IMR-90 (cell line): ENCODE data around the gene DSCAML1. TPM values are rescaled to one million over a fixed set of nuclear protein-coding genes. Genes with fewer than 3 reads are reported as not detected.

Experiments used
- ATAC-seq: fragments of 200-7000 bp; cut with Tn5 transposase; 2 replicates; pipeline ENCODE4 v1.9.1; 2020; ENCODE audit warnings: low read depth, mild to moderate bottlenecking, moderate library complexity
- BruUV-seq: library from RNA; stranded (reverse); fragments of 400-500 nt; replicated peaks from 2 replicates; lab custom pipeline; 2021; lab: Mats Ljungman, UMichigan
- CTCF ChIA-PET: fragments of 300-600 bp; formaldehyde crosslinking; extraction: SDS; loops from one replicate; lab custom pipeline; 2021; ENCODE audit warnings: antibody characterized with exemption; lab: Yijun Ruan, JAX
- POLR2A ChIA-PET: fragments of 300-600 bp; sonication (Branson Sonifier 250); formaldehyde crosslinking; loops from one replicate; lab custom pipeline; 2022; ENCODE audit warnings: antibody characterized with exemption; ENCODE audit not compliant: unreplicated experiment; lab: Charles Lee
- DNase-seq: peaks from one replicate; pipeline ENCODE4 v3.0.0; 2013
- H2AFZ ChIP-seq: replicated peaks from 2 replicates; pipeline ENCODE3; 2013; ENCODE audit warnings: low read length, mild to moderate bottlenecking; ENCODE audit not compliant: poor library complexity
- H2AK5ac ChIP-seq: 2 replicates; pipeline ENCODE4 v1.6.1; 2013; ENCODE audit warnings: low read depth, low read length, inconsistent platforms
- H2AK9ac ChIP-seq: replicated peaks from 2 replicates; pipeline ENCODE3; 2013; ENCODE audit warnings: mild to moderate bottlenecking, low read depth, low read length, moderate library complexity; ENCODE audit not compliant: poor library complexity
- H2BK120ac ChIP-seq: 2 replicates; pipeline ENCODE4 v1.6.1; 2013; ENCODE audit warnings: low read depth, low read length, inconsistent platforms
- H2BK15ac ChIP-seq: 3 replicates; pipeline ENCODE4 v1.6.1; 2013; ENCODE audit warnings: low read depth, low read length, inconsistent platforms
- H2BK20ac ChIP-seq: 2 replicates; pipeline ENCODE4 v1.6.1; 2013; ENCODE audit warnings: low read depth, mild to moderate bottlenecking, inconsistent platforms, low read length, moderate library complexity
- H2BK5ac ChIP-seq: 2 replicates; pipeline ENCODE4 v1.6.1; 2013; ENCODE audit warnings: mild to moderate bottlenecking, low read depth, low read length, inconsistent platforms; ENCODE audit not compliant: poor library complexity, severe bottlenecking
- H3K14ac ChIP-seq: replicated peaks from 2 replicates; pipeline ENCODE4 v1.6.1; 2013; ENCODE audit warnings: low read depth, low read length, inconsistent platforms
- H3K18ac ChIP-seq: 2 replicates; pipeline ENCODE4 v1.6.1; 2013; ENCODE audit warnings: low read depth, low read length, control low read depth
- H3K23ac ChIP-seq: 2 replicates; pipeline ENCODE4 v1.6.1; 2013; ENCODE audit warnings: low read depth, low read length, inconsistent platforms
- H3K27ac ChIP-seq: 2 replicates; pipeline ENCODE4 v1.5.1; 2013; ENCODE audit warnings: mild to moderate bottlenecking, control low read depth, low read length; ENCODE audit not compliant: insufficient read depth
- H3K27me3 ChIP-seq: 2 replicates; pipeline ENCODE4 v1.6.1; 2013; ENCODE audit warnings: low read length; ENCODE audit not compliant: control insufficient read depth, insufficient read depth
- H3K36me3 ChIP-seq: 2 replicates; pipeline ENCODE4 v1.6.1; 2013; ENCODE audit warnings: low read length, mixed read lengths; ENCODE audit not compliant: control insufficient read depth, insufficient read depth
- H3K4ac ChIP-seq: 2 replicates; pipeline ENCODE4 v1.6.1; 2013; ENCODE audit warnings: low read depth, low read length, inconsistent platforms
- H3K4me1 ChIP-seq: 2 replicates; pipeline ENCODE4 v1.6.1; 2013; ENCODE audit warnings: low read length, mixed read lengths; ENCODE audit not compliant: control insufficient read depth, insufficient read depth
- H3K4me2 ChIP-seq: 2 replicates; pipeline ENCODE4 v1.6.1; 2013; ENCODE audit warnings: low read depth, mild to moderate bottlenecking, control low read depth, low read length, moderate library complexity
- H3K4me3 ChIP-seq: 2 replicates; pipeline ENCODE4 v1.5.1; 2013; ENCODE audit warnings: low read depth, mild to moderate bottlenecking, control low read depth, low read length, moderate library complexity; ENCODE audit not compliant: insufficient read depth
- H3K56ac ChIP-seq: 2 replicates; pipeline ENCODE4 v1.6.1; 2013; ENCODE audit warnings: low read length, inconsistent platforms; ENCODE audit not compliant: insufficient read depth; ENCODE audit errors: extremely low read depth
- H3K79me1 ChIP-seq, 2 experiments: 2 replicates each; pipeline ENCODE4 v1.6.1; 2013; ENCODE audit warnings: low read length in 2 of 2, inconsistent platforms in 1 of 2, low read depth in 1 of 2
- H3K9ac ChIP-seq: 2 replicates; pipeline ENCODE4 v1.6.1; 2013; ENCODE audit warnings: low read depth, low read length, control low read depth
- H3K9me1 ChIP-seq: 2 replicates; pipeline ENCODE4 v1.6.1; 2013; ENCODE audit warnings: low read length, inconsistent platforms; ENCODE audit not compliant: insufficient read depth
- H3K9me3 ChIP-seq: 2 replicates; pipeline ENCODE4 v1.6.1; 2013; ENCODE audit warnings: low read length; ENCODE audit not compliant: control insufficient read depth, insufficient read depth
- H4K20me1 ChIP-seq: 2 replicates; pipeline ENCODE4 v1.6.1; 2013; ENCODE audit warnings: low read length, inconsistent platforms; ENCODE audit not compliant: insufficient read depth
- H4K5ac ChIP-seq: 2 replicates; pipeline ENCODE4 v1.6.1; 2013; ENCODE audit warnings: mild to moderate bottlenecking, low read depth, low read length, control low read depth
- H4K8ac ChIP-seq, 2 experiments: 2 replicates each; pipeline ENCODE4 v1.6.1; 2013; ENCODE audit warnings: low read depth in 2 of 2, low read length in 2 of 2, control low read depth in 1 of 2, inconsistent platforms in 1 of 2
- H4K91ac ChIP-seq: 2 replicates; pipeline ENCODE4 v1.6.1; 2013; ENCODE audit warnings: low read depth, low read length, inconsistent platforms; ENCODE audit not compliant: insufficient read depth
- BHLHE40 ChIP-seq: fragments of 150-350 bp; IDR thresholded peaks from 2 replicates; pipeline ENCODE4 v1.6.1; 2016; ENCODE audit warnings: mild to moderate bottlenecking, low read depth, low read length
- WGBS, 2 experiments: methylation state at CpG; one replicate each; pipeline versions ENCODE4 v1.1.5 to v1.1.7; 2013; ENCODE audit warnings: missing lambda C conversion rate in 2 of 2; ENCODE audit not compliant: insufficient read length in 1 of 2; ENCODE audit errors: extremely low coverage in 2 of 2; 5-methylcytosine and 5-hydroxymethylcytosine counted together
- dilution Hi-C: fragments of 300-500 bp; cut with HindIII; formaldehyde crosslinking; loops from one replicate; pipeline ENCODE4 v1.14.3; 2018; ENCODE audit warnings: low sequenced_read_pairs; ENCODE audit not compliant: unreplicated experiment
- in situ Hi-C: fragments of 300-500 bp; cut with MboI; formaldehyde crosslinking; loops from 3 replicates; pipeline ENCODE4 v1.14.3; 2019; ENCODE audit warnings: low sequenced_read_pairs, inconsistent platforms, mixed read lengths
- intact Hi-C: fragments of 100-400 bp; cut with micrococcal nuclease; formaldehyde crosslinking; loops from 2 replicates; pipeline ENCODE4 v1.10.0; 2022
- polyA plus RNA-seq, 3 experiments: library from polyadenylated mRNA; depleted of rRNA; stranded (reverse); fragments of >200 nt; gene quantifications; 2 replicates each; pipeline ENCODE4 v1.2.3, GENCODE V29; 2012; ENCODE audit warnings: low replicate concordance in 1 of 3
- total RNA-seq: library from RNA; depleted of rRNA; stranded (reverse); fragments of >200 nt; gene quantifications from 2 replicates; pipeline ENCODE4 v1.2.3, GENCODE V29; 2012
- TF ChIP-seq, protein P1 (sequence below): conservative IDR thresholded peaks from 2 replicates; pipeline ENCODE4 v1.5.1; 2012; ENCODE audit warnings: mild to moderate bottlenecking, low read depth, low read length, improper control_type of control experiment

Gene DSCAML1
- total and polyA plus RNA-seq, 2 of the 4 experiments (the other 2 are of a cell fraction): not detected

DNA sequence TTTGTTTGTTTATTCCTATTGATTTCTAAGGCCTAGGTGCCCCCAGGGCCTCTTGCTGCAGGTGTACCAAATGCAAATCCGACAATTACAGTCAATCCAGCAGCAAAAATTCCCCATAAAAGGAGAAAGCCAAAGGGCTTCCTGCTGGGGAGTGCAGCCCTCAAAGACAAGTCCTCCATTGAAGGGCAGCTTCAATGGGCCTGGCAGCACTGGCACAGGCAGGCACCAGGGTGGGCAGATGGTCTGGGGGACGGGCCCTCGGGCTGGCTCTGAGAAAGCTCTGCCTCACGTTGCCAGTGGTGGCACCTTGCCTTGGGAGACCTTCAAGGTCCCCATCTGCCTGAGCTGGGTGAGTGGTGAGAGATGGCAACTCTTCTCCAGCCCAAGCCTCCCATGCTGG is 128.0 kb downstream of the DSCAML1 start:
- no peak overlapping the region for H3K27ac ChIP-seq
- H4K20me1 ChIP-seq: no peaks in the 10 kb centered on the region
- no peak overlapping the region for H2BK120ac ChIP-seq
- no peaks in the 10 kb centered on the region for H3K79me1 ChIP-seq
- H3K27me3 ChIP-seq: peaks cover 14% of the 10 kb centered on the region
- H4K8ac ChIP-seq: no peak overlapping the region
- H3K4ac ChIP-seq: no peak overlapping the region
- H3K4me1 ChIP-seq: no peaks in the 10 kb centered on the region
- no peak overlapping the region for H3K4me2 ChIP-seq
- ChIA-PET CTCF (no interaction called here), POLR2A (no interaction called here)
- no peak overlapping the region for H2BK15ac ChIP-seq
- H3K18ac ChIP-seq: no peak overlapping the region
- no peak for ATAC-seq
- H2BK5ac ChIP-seq: no peak overlapping the region
- in situ Hi-C loops (no loop called here), intact Hi-C loops (no loop called here), dilution Hi-C loops (no loop called here)
- no peak overlapping the region for H4K91ac ChIP-seq
- H2BK20ac ChIP-seq: no peak overlapping the region
- H3K56ac ChIP-seq: no peak overlapping the region
- H3K9me3 ChIP-seq: no peaks in the 10 kb centered on the region
- no peak for DNase-seq
- H2AK5ac ChIP-seq: no peak overlapping the region
- BruUV-seq: no TSS peak
- H2AK9ac ChIP-seq: no peak overlapping the region
- no peaks in the 10 kb centered on the region for H3K36me3 ChIP-seq
- no peaks in the 10 kb centered on the region for H3K9me1 ChIP-seq
- H2AFZ ChIP-seq: no peak overlapping the region
- no peak overlapping the region for H3K23ac ChIP-seq
- H3K9ac ChIP-seq: no peak overlapping the region
- WGBS, 2 experiments: no CpG with 5 or more reads among the region's 4 CpGs
- no peak overlapping the region for H3K4me3 ChIP-seq
- no peak for TF ChIP-seq BHLHE40
- TF ChIP-seq, protein P1, sequence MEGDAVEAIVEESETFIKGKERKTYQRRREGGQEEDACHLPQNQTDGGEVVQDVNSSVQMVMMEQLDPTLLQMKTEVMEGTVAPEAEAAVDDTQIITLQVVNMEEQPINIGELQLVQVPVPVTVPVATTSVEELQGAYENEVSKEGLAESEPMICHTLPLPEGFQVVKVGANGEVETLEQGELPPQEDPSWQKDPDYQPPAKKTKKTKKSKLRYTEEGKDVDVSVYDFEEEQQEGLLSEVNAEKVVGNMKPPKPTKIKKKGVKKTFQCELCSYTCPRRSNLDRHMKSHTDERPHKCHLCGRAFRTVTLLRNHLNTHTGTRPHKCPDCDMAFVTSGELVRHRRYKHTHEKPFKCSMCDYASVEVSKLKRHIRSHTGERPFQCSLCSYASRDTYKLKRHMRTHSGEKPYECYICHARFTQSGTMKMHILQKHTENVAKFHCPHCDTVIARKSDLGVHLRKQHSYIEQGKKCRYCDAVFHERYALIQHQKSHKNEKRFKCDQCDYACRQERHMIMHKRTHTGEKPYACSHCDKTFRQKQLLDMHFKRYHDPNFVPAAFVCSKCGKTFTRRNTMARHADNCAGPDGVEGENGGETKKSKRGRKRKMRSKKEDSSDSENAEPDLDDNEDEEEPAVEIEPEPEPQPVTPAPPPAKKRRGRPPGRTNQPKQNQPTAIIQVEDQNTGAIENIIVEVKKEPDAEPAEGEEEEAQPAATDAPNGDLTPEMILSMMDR: no peak
- H4K5ac ChIP-seq: no peak overlapping the region
- H3K14ac ChIP-seq: no peak overlapping the region
